BJ (cell line): ENCODE data around the gene LAD1. TPM values are rescaled to one million over a fixed set of nuclear protein-coding genes. Genes with fewer than 3 reads are reported as not detected.

Experiments
- CTCF ChIA-PET: fragments of 350-600 bp; formaldehyde crosslinking; extraction: SDS; loops from one replicate; lab custom pipeline; 2021; ENCODE audit warnings: antibody characterized with exemption, inconsistent platforms; lab: Yijun Ruan, JAX
- POLR2A ChIA-PET: fragments of 300-600 bp; sonication (Branson Sonifier 250); formaldehyde crosslinking; extraction: SDS; loops from one replicate; lab custom pipeline; 2021; ENCODE audit warnings: antibody characterized with exemption; lab: Charles Lee
- DNase-seq: peaks from one replicate; pipeline ENCODE4 v3.0.0-alpha.2; 2011; ENCODE audit warnings: low read depth
- H3K27me3 ChIP-seq: 2 replicates; pipeline ENCODE4 v1.6.0; 2011; ENCODE audit warnings: low read length; ENCODE audit not compliant: control insufficient read depth, insufficient read depth
- H3K36me3 ChIP-seq: 2 replicates; pipeline ENCODE4 v1.5.1; 2011; ENCODE audit warnings: low read length; ENCODE audit not compliant: control insufficient read depth, insufficient read depth
- H3K4me3 ChIP-seq: 2 replicates; pipeline ENCODE4 v1.5.1; 2011; ENCODE audit warnings: low read depth, mild to moderate bottlenecking, control low read depth, low read length
- CTCF ChIP-seq: IDR thresholded peaks from 2 replicates; pipeline ENCODE4 v1.5.1; 2011; ENCODE audit warnings: low read depth, mild to moderate bottlenecking, control low read depth, inconsistent platforms, low read length, moderate library complexity; ENCODE audit not compliant: insufficient read depth
- polyA plus RNA-seq: library from polyadenylated mRNA; depleted of rRNA; stranded (reverse); fragments of >200 nt; gene quantifications from 2 replicates; pipeline ENCODE4 v1.2.3, GENCODE V29; 2011

The LAD1 gene
- polyA plus RNA-seq, 1 experiment = not detected

- H3K27me3 ChIP-seq = peaks cover 11% of the 10 kb centered on the region
- ChIA-PET POLR2A (no interaction called here), CTCF (interaction anchor here (1.0 to 12.4 kb wide), 5 partner anchors 12 to 387 kb away, joined by 3 to 144 read pairs (median 60); no protein-coding TSS in a partner anchor)
- no peaks in the 10 kb centered on the region for H3K36me3 ChIP-seq
- no peak overlapping the region for H3K4me3 ChIP-seq
- TF ChIP-seq CTCF = no peak
- no peak for DNase-seq
Observed at GRCh38 chr1:201359031-201359872, 39.9 kb downstream of the LAD1 start.

GRCh38 chr1:201358596-201358995, 40.5 kb downstream of the LAD1 start:
- Histone ChIP-seq H3K27me3 (peaks cover 13% of the 10 kb centered on the region), H3K4me3 (no peak overlapping the region), H3K36me3 (no peaks in the 10 kb centered on the region)
- CTCF ChIA-PET = interaction anchor here (1.0 to 12.4 kb wide), 6 partner anchors 11 to 387 kb away, joined by 3 to 144 read pairs (median 32); partner anchors contain the start of gene LAD1
- no peak for DNase-seq
- TF ChIP-seq CTCF = no peak
- POLR2A ChIA-PET = no interaction called here

- Histone ChIP-seq H3K4me3 (no peak overlapping the region), H3K36me3 (no peaks in the 10 kb centered on the region), H3K27me3 (peaks cover 14% of the 10 kb centered on the region)
- CTCF ChIA-PET = interaction anchor here (1.3 to 12.4 kb wide), 3 partner anchors 11 to 105 kb away, joined by 3 to 144 read pairs (median 136); partner anchors contain the start of gene LAD1
- no peak for TF ChIP-seq CTCF
- DNase-seq = no peak
- POLR2A ChIA-PET = no interaction called here
Observed at GRCh38 chr1:201357636-201358348, 41.3 kb downstream of the LAD1 start.

GRCh38 chr1:201357211-201357610, 41.9 kb downstream of the LAD1 start:
- POLR2A ChIA-PET = no interaction called here
- TF ChIP-seq CTCF = no peak
- Histone ChIP-seq H3K4me3 (no peak overlapping the region), H3K36me3 (no peaks in the 10 kb centered on the region), H3K27me3 (peaks cover 11% of the 10 kb centered on the region)
- CTCF ChIA-PET = interaction anchor here (1.3 to 12.4 kb wide), 2 partner anchors 10 to 42 kb away, joined by 3 to 136 read pairs; partner anchors contain the start of gene LAD1
- no peak for DNase-seq

- no peak for TF ChIP-seq CTCF
- Histone ChIP-seq H3K36me3 (no peaks in the 10 kb centered on the region), H3K4me3 (no peak overlapping the region), H3K27me3 (peaks cover 10% of the 10 kb centered on the region; the same call in 1 of the 2 replicates)
- ChIA-PET POLR2A (no interaction called here), CTCF (interaction anchor here (12.4 kb wide), 1 partner anchor 10 kb away, joined by 136 read pairs; no protein-coding TSS in a partner anchor)
- no peak for DNase-seq
Observed at GRCh38 chr1:201356701-201357100, 42.4 kb downstream of the LAD1 start.
